GM10248 (cell line): ENCODE data around the gene RUFY1.
"Not testable (repeated sequence)": the region's sequence is repeated elsewhere in the genome, so short reads cannot be mapped to it uniquely, and the experiment has no call there.

Experiments
- CTCF ChIA-PET: fragments of 300-600 bp; sonication (Branson Sonifier 250); formaldehyde crosslinking; extraction: SDS; loops from one replicate; lab custom pipeline; 2021; ENCODE audit warnings: antibody characterized with exemption; lab: Yijun Ruan, JAX
- POLR2A ChIA-PET: fragments of 350-650 bp; sonication (Branson Sonifier 250); formaldehyde crosslinking; extraction: SDS; loops from one replicate; lab custom pipeline; 2020; ENCODE audit warnings: antibody characterized with exemption; lab: Yijun Ruan, JAX
- DNase-seq: peaks from one replicate; pipeline ENCODE4 v3.0.0; 2012; ENCODE audit errors: extremely low spot score
- TF ChIP-seq, protein P1 (sequence below): IDR thresholded peaks from 2 replicates; pipeline ENCODE4 v1.5.1; 2012; ENCODE audit warnings: mild to moderate bottlenecking, low read depth; ENCODE audit errors: extremely low read depth, missing control alignments, control extremely low read depth

Gene RUFY1

DNA sequence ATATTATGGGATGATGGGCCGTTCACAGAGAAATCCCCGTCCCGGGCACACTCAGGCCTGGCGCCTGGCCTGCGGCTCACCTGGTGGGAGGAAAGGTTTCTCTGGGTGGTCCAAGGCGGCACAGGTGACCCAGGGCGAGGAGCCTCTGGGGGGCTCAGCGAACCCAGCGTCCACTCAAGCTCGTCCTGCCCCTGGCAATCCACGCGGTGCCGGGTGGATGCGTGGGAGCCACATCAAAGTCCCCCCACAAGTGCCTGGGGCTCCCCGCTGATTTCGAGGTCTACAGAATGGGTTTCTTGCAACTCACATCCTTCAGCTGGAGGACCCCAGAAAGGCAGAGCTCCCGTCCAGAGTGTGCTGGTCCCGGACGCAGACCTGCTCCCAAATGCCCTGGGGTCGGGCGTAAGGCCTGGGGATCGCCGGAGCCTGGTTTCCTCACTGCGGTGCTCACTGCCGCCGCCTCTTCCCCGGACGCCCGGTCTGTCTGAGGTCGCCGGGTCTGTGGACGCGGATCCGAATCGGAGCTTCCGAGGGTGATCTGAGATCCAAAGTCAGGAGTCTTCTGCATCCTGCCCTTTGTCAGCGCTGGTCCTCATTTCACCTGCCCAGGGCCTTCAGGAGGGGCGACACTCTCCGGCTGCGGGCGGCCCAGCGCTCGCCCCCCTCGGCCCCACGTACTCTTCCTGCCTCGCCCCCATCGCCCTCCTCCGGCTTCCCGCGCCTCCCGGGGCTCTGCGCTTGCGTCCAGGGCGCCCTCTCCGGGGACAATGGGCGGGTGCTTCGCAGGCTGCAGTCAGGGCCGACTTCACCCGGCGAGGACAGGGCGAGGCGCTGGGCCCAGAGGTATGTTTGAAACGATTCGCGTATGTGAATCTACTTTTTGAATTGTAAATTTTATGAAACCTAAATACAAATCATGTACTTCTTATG lies 20.0 kb upstream of the RUFY1 start:
- ChIA-PET CTCF (interaction anchor here (1.3 kb wide), 1 partner anchor 12 kb away, joined by 4 read pairs; no protein-coding TSS in a partner anchor), POLR2A (no interaction called here)
- TF ChIP-seq, protein P1, sequence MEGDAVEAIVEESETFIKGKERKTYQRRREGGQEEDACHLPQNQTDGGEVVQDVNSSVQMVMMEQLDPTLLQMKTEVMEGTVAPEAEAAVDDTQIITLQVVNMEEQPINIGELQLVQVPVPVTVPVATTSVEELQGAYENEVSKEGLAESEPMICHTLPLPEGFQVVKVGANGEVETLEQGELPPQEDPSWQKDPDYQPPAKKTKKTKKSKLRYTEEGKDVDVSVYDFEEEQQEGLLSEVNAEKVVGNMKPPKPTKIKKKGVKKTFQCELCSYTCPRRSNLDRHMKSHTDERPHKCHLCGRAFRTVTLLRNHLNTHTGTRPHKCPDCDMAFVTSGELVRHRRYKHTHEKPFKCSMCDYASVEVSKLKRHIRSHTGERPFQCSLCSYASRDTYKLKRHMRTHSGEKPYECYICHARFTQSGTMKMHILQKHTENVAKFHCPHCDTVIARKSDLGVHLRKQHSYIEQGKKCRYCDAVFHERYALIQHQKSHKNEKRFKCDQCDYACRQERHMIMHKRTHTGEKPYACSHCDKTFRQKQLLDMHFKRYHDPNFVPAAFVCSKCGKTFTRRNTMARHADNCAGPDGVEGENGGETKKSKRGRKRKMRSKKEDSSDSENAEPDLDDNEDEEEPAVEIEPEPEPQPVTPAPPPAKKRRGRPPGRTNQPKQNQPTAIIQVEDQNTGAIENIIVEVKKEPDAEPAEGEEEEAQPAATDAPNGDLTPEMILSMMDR: peak; percentile 38
- peak; percentile 82 for DNase-seq

GRCh38 chr5:179533024-179533423 lies 17.3 kb upstream of the RUFY1 start:
- CTCF ChIA-PET: interaction anchor here (2.3 kb wide), 1 partner anchor 9 kb away, joined by 5 read pairs; no protein-coding TSS in a partner anchor
- TF ChIP-seq, protein P1: no peak
- no peak for DNase-seq
- POLR2A ChIA-PET: no interaction called here

DNA sequence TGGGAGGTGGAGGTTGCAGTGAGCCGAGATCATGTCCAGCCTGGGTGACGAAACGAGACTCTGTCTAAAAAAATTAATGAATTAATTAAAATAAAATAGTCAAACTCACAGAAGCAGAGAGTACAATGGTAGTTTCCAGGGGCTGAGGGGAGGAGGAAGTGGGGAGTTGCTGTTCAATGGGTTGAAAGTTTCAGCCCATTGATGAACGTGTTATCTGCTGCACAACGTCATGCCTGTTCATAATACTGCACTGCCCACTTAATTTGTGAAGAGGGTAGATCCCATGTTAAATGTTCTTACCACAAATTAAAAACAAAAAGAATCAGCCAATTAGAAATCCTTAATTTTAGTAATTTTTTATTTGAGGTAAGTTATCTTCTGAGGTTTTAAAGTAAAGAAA lies 16.4 kb upstream of the RUFY1 start:
- POLR2A ChIA-PET: no interaction called here
- CTCF ChIA-PET: interaction anchor here (2.3 kb wide), 1 partner anchor 8 kb away, joined by 5 read pairs; no protein-coding TSS in a partner anchor
- TF ChIP-seq, protein P1: no peak
- peak; percentile 49 for DNase-seq

DNA sequence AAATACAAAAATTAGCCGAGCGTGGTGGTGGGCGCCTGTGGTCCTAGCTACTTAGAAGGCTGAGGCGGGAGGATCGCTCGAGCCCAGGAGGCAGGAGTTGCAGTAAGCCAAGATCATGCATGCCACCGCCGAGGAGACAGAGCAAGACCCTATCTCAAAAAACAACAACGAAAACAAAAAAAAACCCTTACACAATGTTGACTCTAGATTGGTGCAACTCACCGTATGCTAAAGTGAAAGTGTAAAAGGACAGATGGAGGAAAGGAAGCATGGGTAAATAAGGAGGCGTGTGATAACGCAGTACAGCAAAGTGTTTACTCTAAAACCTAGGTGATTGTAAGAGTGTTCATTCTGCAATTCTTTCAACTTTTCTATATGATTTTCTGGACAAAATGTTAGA lies 15.9 kb upstream of the RUFY1 start:
- CTCF ChIA-PET: interaction anchor here (2.3 kb wide), 1 partner anchor 8 kb away, joined by 5 read pairs; no protein-coding TSS in a partner anchor

GRCh38 chr5:179536676-179537075 lies 13.7 kb upstream of the RUFY1 start:
- CTCF ChIA-PET: interaction anchor here (1.5 kb wide), 1 partner anchor 9 kb away, joined by 4 read pairs; no protein-coding TSS in a partner anchor
- POLR2A ChIA-PET: interaction anchor here (0.7 kb wide), 1 partner anchor 87 kb away, joined by 4 read pairs; the partner anchor contains the start of gene HNRNPH1
- no peak for DNase-seq
- TF ChIP-seq, protein P1: no peak

More for the DNA sequence above, 15.9 kb upstream of the RUFY1 start:
- POLR2A ChIA-PET: no interaction called here
- TF ChIP-seq, protein P1: no peak
- peak; percentile 48 for DNase-seq

DNA sequence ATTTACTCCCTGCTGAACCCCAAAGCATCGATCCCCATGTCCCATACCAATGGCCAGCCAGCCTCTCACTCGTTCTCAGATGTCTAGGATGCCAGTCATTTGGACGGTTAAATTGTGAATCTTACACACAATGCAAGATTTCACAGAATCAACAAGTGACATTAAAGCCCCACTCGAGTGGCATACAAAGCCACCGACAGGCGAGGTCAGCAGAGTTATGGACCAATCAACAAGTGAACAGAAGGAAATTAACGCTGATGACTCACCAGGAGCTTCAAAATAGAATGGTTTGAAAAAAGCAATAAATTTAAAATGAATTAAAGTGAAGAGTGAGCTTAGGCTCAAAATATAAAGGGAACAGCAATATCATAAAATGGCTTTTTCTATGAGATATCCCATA lies 8.2 kb upstream of the RUFY1 start:
- ChIA-PET CTCF (interaction anchor here (0.9 to 1.7 kb wide), 4 partner anchors 9 to 46 kb away, joined by 3 to 5 read pairs (median 4); no protein-coding TSS in a partner anchor), POLR2A (no interaction called here)
- DNase-seq: no peak
- TF ChIP-seq, protein P1: no peak

- CTCF ChIA-PET: interaction anchor here (1.5 to 1.7 kb wide), 2 partner anchors 11 to 13 kb away, joined by 4 read pairs; no protein-coding TSS in a partner anchor
- DNase-seq, POLR2A ChIA-PET: not testable (repeated sequence)
These were observed 7.1 kb upstream of the RUFY1 start for GRCh38 chr5:179543275-179543674.
